Measurements from ENCODE around the gene TACC3. TPM values are rescaled to one million over a fixed set of nuclear protein-coding genes. Genes with fewer than 3 reads are reported as not detected.

Gene TACC3
- total RNA-seq, 4 donors from 2014 or later, result 2.5 to 8.8 (median 5.8) TPM

DNA sequence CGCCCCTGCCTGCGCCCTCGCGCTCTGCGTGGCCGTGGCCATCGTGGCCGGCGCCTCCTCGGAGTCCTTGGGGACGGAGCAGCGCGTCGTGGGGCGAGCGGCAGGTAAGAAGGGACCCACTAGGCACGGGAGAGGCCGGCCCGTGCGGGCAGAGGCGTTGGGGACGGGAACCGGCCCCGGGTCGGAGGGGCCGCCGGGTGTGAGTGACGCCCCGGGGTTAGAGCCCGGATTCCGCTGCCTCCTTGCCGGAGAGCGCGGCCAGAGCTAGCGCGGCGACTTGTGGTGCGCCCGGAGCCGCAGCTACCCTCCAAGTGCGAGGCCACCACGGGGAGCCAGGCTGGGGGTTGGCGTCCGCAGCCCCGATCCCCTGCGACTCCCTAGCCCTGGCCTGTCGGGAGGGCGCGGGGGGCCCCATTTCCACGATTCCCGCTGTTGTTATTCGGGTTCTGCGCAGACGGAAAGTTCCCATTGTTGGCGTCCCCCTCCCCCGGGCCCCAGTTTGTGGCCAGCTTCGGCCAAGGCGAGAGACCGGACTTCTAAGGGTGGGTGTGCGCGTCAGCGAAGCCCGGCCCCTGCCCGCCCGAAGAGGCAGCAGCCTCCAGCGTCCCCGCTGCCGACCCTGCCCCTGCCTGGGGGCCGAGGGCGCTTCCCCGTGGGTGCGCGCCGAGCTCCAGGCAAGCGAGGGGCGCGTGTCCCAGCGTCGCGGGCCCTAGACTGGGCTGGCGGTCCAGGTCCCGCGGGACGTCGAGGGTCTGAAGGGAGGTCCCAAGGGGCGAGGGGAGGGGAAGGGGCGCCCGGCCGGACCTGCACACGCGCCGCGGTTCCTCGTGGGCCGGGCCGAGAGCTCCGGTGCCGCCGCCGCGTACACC lies 72.9 kb downstream of the TACC3 start:
- DNase-seq (ENCODE audit: extremely low spot score), result no peak
- TF ChIP-seq EP300 (IDR thresholded peaks at IDR 0.05), result no peak
- TF ChIP-seq, protein P1, sequence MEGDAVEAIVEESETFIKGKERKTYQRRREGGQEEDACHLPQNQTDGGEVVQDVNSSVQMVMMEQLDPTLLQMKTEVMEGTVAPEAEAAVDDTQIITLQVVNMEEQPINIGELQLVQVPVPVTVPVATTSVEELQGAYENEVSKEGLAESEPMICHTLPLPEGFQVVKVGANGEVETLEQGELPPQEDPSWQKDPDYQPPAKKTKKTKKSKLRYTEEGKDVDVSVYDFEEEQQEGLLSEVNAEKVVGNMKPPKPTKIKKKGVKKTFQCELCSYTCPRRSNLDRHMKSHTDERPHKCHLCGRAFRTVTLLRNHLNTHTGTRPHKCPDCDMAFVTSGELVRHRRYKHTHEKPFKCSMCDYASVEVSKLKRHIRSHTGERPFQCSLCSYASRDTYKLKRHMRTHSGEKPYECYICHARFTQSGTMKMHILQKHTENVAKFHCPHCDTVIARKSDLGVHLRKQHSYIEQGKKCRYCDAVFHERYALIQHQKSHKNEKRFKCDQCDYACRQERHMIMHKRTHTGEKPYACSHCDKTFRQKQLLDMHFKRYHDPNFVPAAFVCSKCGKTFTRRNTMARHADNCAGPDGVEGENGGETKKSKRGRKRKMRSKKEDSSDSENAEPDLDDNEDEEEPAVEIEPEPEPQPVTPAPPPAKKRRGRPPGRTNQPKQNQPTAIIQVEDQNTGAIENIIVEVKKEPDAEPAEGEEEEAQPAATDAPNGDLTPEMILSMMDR (IDR thresholded peaks at IDR 0.05), result no peak
- TF ChIP-seq POLR2AphosphoS5 (IDR thresholded peaks at IDR 0.05), result no peak
- no peak for TF ChIP-seq POLR2A (IDR thresholded peaks at IDR 0.05; ENCODE audit: low read depth)
- Histone ChIP-seq H3K9me3 (no peaks in the 10 kb centered on the region), H3K4me1 (peaks cover 15 to 34% (median 28%) of the 10 kb centered on the region in 4 donors), H3K36me3 (no peaks in the 10 kb centered on the region), H3K4me3 (peak overlapping the region; percentile 54 to 67 (median 56)), H3K27ac (replicated peaks in 1 of 4) (no peak overlapping the region), H3K27me3 (peaks cover 12 to 81% (median 37%) of the 10 kb centered on the region in 4 donors)
- under 1% methylated on average over 29 of the region's 101 CpGs for WGBS
- intact Hi-C loops (cut with DNase I), result no loop called here

Small RNAs within 50 kb of the gene (small RNA-seq; reads per million reads assigned to genes)
- 0 reads per million in 3 donors for gene RF00019

Other genes starting within 250 kb of the TACC3 start
- gene FAM53A, start 37.2 kb upstream of the TACC3 start, total RNA-seq, result 10 to 100 TPM in 1 of 4 donors, 1 to 10 TPM in 3; 5.2 to 13.3 (median 8.9) TPM
- 10 to 100 TPM; 41.5 to 56.1 (median 45.5) TPM for gene SLBP, start 9.2 kb upstream of the TACC3 start, total RNA-seq
- 100 to 1,000 TPM in 1 of 4 donors, 10 to 100 TPM in 3; 59.3 to 101 (median 72.6) TPM for gene TMEM129, start 198 bp upstream of the TACC3 start, total RNA-seq
- 1 to 10 TPM; 1.2 to 2.0 (median 1.6) TPM for gene FGFR3, start 71.8 kb downstream of the TACC3 start, total RNA-seq
- 10 to 100 TPM; 23.7 to 34.7 (median 33.3) TPM for gene LETM1, start 134.6 kb downstream of the TACC3 start, total RNA-seq
- 10 to 100 TPM; 31.8 to 44.2 (median 37.5) TPM for gene NSD2, start 149.9 kb downstream of the TACC3 start, total RNA-seq

Measured in esophagus muscularis mucosa (tissue), 4 donors.